Neural cell (in vitro differentiated cells): ENCODE measurements around the gene SNX24.
"Not testable (repeated sequence)": the region's sequence is repeated elsewhere in the genome, so short reads cannot be mapped to it uniquely, and the experiment has no call there.

Experiments
- EP300 ChIP-seq: fragments of 450-650 bp; conservative IDR thresholded peaks from 2 replicates; pipeline ENCODE4 v1.6.1; 2014; ENCODE audit warnings: antibody characterized with exemption, mild to moderate bottlenecking, moderate library complexity; ENCODE audit not compliant: poor library complexity, severe bottlenecking
- TF ChIP-seq, protein P1 (sequence below): fragments of 450-650 bp; IDR thresholded peaks from 2 replicates; pipeline ENCODE4 v1.5.1; 2014; ENCODE audit warnings: antibody characterized with exemption, mild to moderate bottlenecking, moderate library complexity; ENCODE audit not compliant: poor library complexity, severe bottlenecking

GRCh38 chr5:122973759-122974158, 128.3 kb downstream of the SNX24 start:
- TF ChIP-seq, protein P1, sequence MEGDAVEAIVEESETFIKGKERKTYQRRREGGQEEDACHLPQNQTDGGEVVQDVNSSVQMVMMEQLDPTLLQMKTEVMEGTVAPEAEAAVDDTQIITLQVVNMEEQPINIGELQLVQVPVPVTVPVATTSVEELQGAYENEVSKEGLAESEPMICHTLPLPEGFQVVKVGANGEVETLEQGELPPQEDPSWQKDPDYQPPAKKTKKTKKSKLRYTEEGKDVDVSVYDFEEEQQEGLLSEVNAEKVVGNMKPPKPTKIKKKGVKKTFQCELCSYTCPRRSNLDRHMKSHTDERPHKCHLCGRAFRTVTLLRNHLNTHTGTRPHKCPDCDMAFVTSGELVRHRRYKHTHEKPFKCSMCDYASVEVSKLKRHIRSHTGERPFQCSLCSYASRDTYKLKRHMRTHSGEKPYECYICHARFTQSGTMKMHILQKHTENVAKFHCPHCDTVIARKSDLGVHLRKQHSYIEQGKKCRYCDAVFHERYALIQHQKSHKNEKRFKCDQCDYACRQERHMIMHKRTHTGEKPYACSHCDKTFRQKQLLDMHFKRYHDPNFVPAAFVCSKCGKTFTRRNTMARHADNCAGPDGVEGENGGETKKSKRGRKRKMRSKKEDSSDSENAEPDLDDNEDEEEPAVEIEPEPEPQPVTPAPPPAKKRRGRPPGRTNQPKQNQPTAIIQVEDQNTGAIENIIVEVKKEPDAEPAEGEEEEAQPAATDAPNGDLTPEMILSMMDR, result not testable (repeated sequence)
- TF ChIP-seq EP300, result not testable (repeated sequence)
